Activated naive CD4-positive, alpha-beta T cell treated with anti-CD3 and anti-CD28 coated beads, Interleukin-2, amount 10 ng/mL, durations not matched to agents 7 days and 5 days (primary cell): ENCODE results near the gene MARCHF5.

Experiments
- CTCF ChIA-PET: fragments of 350-600 bp; sonication (Branson Sonifier 250); formaldehyde crosslinking; loops from one replicate; lab custom pipeline; 2021; ENCODE audit warnings: antibody characterized with exemption; lab: Charles Lee
- DNase-seq: peaks from one replicate; pipeline ENCODE4 v3.0.0-alpha.2; 2020
- H3K27ac Mint-ChIP-seq: one replicate; pipeline ENCODE4 v1.8.0; 2021; ENCODE audit warnings: mild to moderate bottlenecking, moderate library complexity, mixed read lengths
- H3K27me3 Mint-ChIP-seq: one replicate; pipeline ENCODE4 v1.8.0; 2021; ENCODE audit warnings: mild to moderate bottlenecking, mixed read lengths
- H3K36me3 Mint-ChIP-seq: one replicate; pipeline ENCODE4 v1.8.0; 2021; ENCODE audit warnings: mixed read lengths
- H3K4me1 Mint-ChIP-seq: one replicate; pipeline ENCODE4 v1.8.0; 2021; ENCODE audit warnings: mixed read lengths
- H3K4me3 Mint-ChIP-seq: one replicate; pipeline ENCODE4 v1.8.0; 2021; ENCODE audit warnings: mild to moderate bottlenecking, moderate library complexity, mixed read lengths
- H3K9me3 Mint-ChIP-seq: one replicate; pipeline ENCODE4 v1.8.0; 2021; ENCODE audit warnings: mixed read lengths

The MARCHF5 gene

GRCh38 chr10:92284112-92284704 lies 6.8 kb upstream of the MARCHF5 start:
- Mint-ChIP-seq H3K9me3 (no peaks in the 10 kb centered on the region), H3K4me1 (peaks cover 22% of the 10 kb centered on the region), H3K36me3 (peaks cover 2% of the 10 kb centered on the region), H3K4me3 (no peak overlapping the region), H3K27me3 (no peaks in the 10 kb centered on the region), H3K27ac (peak overlapping the region; percentile 70)
- DNase-seq, result no peak
- CTCF ChIA-PET, result no interaction called here

GRCh38 chr10:92290076-92290836 lies 711 bp upstream of the MARCHF5 start:
- Mint-ChIP-seq H3K4me1 (peaks cover 34% of the 10 kb centered on the region), H3K36me3 (peaks cover 14% of the 10 kb centered on the region), H3K4me3 (peak overlapping the region; percentile 95), H3K9me3 (no peaks in the 10 kb centered on the region), H3K27me3 (peaks cover 4% of the 10 kb centered on the region), H3K27ac (peak overlapping the region; percentile 74)
- CTCF ChIA-PET, result interaction anchor here (0.7 to 5.9 kb wide), 5 partner anchors 9 to 710 kb away, joined by 3 to 44 read pairs (median 5); no protein-coding TSS in a partner anchor
- DNase-seq, result no peak

- DNase-seq, result no peak
- Mint-ChIP-seq H3K4me1 (peaks cover 30% of the 10 kb centered on the region), H3K36me3 (peaks cover 17% of the 10 kb centered on the region)
Observed at GRCh38 chr10:92291616-92291865, 574 bp downstream of the MARCHF5 start.

GRCh38 chr10:92291921-92292845 lies 1.2 kb downstream of the MARCHF5 start:
- Mint-ChIP-seq H3K27me3 (peaks cover 4% of the 10 kb centered on the region), H3K27ac (peak overlapping the region; percentile 83), H3K9me3 (no peaks in the 10 kb centered on the region), H3K4me1 (peaks cover 30% of the 10 kb centered on the region), H3K4me3 (peak overlapping the region; percentile 95), H3K36me3 (peaks cover 20% of the 10 kb centered on the region)
- CTCF ChIA-PET, result interaction anchor here (1.0 to 5.9 kb wide), 3 partner anchors 9 to 204 kb away, joined by 4 to 44 read pairs (median 4); no protein-coding TSS in a partner anchor
- DNase-seq, result peak; percentile 73

More at GRCh38 chr10:92291616-92291865, 574 bp downstream of the MARCHF5 start:
- Mint-ChIP-seq H3K27ac (peak overlapping the region; percentile 83), H3K9me3 (no peaks in the 10 kb centered on the region), H3K27me3 (peaks cover 4% of the 10 kb centered on the region), H3K4me3 (peak overlapping the region; percentile 95)
- CTCF ChIA-PET, result interaction anchor here (0.8 to 5.9 kb wide), 5 partner anchors 9 to 299 kb away, joined by 3 to 44 read pairs (median 4); no protein-coding TSS in a partner anchor

- H3K36me3 Mint-ChIP-seq, result peaks cover 21% of the 10 kb centered on the region
- H3K27me3 Mint-ChIP-seq, result no peaks in the 10 kb centered on the region
- DNase-seq, result no peak
- no peak overlapping the region for H3K27ac Mint-ChIP-seq
- CTCF ChIA-PET, result interaction anchor here (1.1 kb wide), 1 partner anchor 8 kb away, joined by 5 read pairs; no protein-coding TSS in a partner anchor
- H3K4me3 Mint-ChIP-seq, result no peak overlapping the region
- peaks cover 21% of the 10 kb centered on the region for H3K4me1 Mint-ChIP-seq
- H3K9me3 Mint-ChIP-seq, result no peaks in the 10 kb centered on the region
Observed at GRCh38 chr10:92298487-92298886, 7.5 kb downstream of the MARCHF5 start.

GRCh38 chr10:92303096-92303495 lies 12.1 kb downstream of the MARCHF5 start:
- peaks cover 17% of the 10 kb centered on the region for H3K4me1 Mint-ChIP-seq
- CTCF ChIA-PET, result interaction anchor here (0.6 kb wide), 1 partner anchor 348 kb away, joined by 3 read pairs; no protein-coding TSS in a partner anchor

GRCh38 chr10:92304061-92304460 lies 13.1 kb downstream of the MARCHF5 start:
- CTCF ChIA-PET, result interaction anchor here (1.2 kb wide), 1 partner anchor 13 kb away, joined by 5 read pairs; the partner anchor contains the start of genes CPEB3 and MARCHF5
- H3K4me1 Mint-ChIP-seq, result peaks cover 17% of the 10 kb centered on the region
- no peak overlapping the region for H3K27ac Mint-ChIP-seq

More at GRCh38 chr10:92303096-92303495, 12.1 kb downstream of the MARCHF5 start:
- Mint-ChIP-seq H3K27me3 (no peaks in the 10 kb centered on the region), H3K36me3 (peaks cover 9% of the 10 kb centered on the region), H3K4me3 (no peak overlapping the region), H3K9me3 (no peaks in the 10 kb centered on the region), H3K27ac (no peak overlapping the region)
- DNase-seq, result no peak

GRCh38 chr10:92305133-92306072 lies 14.4 kb downstream of the MARCHF5 start:
- Mint-ChIP-seq H3K4me1 (peaks cover 16% of the 10 kb centered on the region), H3K36me3 (peaks cover 5% of the 10 kb centered on the region), H3K27me3 (no peaks in the 10 kb centered on the region), H3K27ac (no peak overlapping the region), H3K9me3 (no peaks in the 10 kb centered on the region), H3K4me3 (no peak overlapping the region)
- CTCF ChIA-PET, result interaction anchor here (0.7 to 1.2 kb wide), 2 partner anchors 14 to 101 kb away, joined by 3 to 5 read pairs; partner anchors contain the start of genes CPEB3 and MARCHF5
- no peak for DNase-seq

More at GRCh38 chr10:92304061-92304460, 13.1 kb downstream of the MARCHF5 start:
- no peak overlapping the region for H3K4me3 Mint-ChIP-seq
- H3K27me3 Mint-ChIP-seq, result no peaks in the 10 kb centered on the region
- H3K36me3 Mint-ChIP-seq, result peaks cover 7% of the 10 kb centered on the region
- no peaks in the 10 kb centered on the region for H3K9me3 Mint-ChIP-seq
- DNase-seq, result no peak

GRCh38 chr10:92309272-92309671 lies 18.3 kb downstream of the MARCHF5 start:
- H3K4me3 Mint-ChIP-seq, result no peak overlapping the region
- CTCF ChIA-PET, result no interaction called here
- peaks cover 25% of the 10 kb centered on the region for H3K36me3 Mint-ChIP-seq
- no peak overlapping the region for H3K27ac Mint-ChIP-seq
- no peak for DNase-seq
- H3K27me3 Mint-ChIP-seq, result no peaks in the 10 kb centered on the region
- H3K4me1 Mint-ChIP-seq, result no peaks in the 10 kb centered on the region
- H3K9me3 Mint-ChIP-seq, result no peaks in the 10 kb centered on the region

GRCh38 chr10:92313750-92314149 lies 22.8 kb downstream of the MARCHF5 start:
- Mint-ChIP-seq H3K27me3 (no peaks in the 10 kb centered on the region), H3K36me3 (peaks cover 37% of the 10 kb centered on the region), H3K9me3 (no peaks in the 10 kb centered on the region), H3K4me3 (no peak overlapping the region), H3K4me1 (no peaks in the 10 kb centered on the region), H3K27ac (no peak overlapping the region)
- no peak for DNase-seq
- CTCF ChIA-PET, result no interaction called here

GRCh38 chr10:92316610-92317009 lies 25.6 kb downstream of the MARCHF5 start:
- H3K9me3 Mint-ChIP-seq, result peaks cover 2% of the 10 kb centered on the region
- CTCF ChIA-PET, result no interaction called here
- no peak overlapping the region for H3K27ac Mint-ChIP-seq
- peaks cover 39% of the 10 kb centered on the region for H3K36me3 Mint-ChIP-seq
- H3K27me3 Mint-ChIP-seq, result no peaks in the 10 kb centered on the region
- H3K4me3 Mint-ChIP-seq, result no peak overlapping the region
- H3K4me1 Mint-ChIP-seq, result no peaks in the 10 kb centered on the region
- DNase-seq, result no peak

GRCh38 chr10:92323079-92323478 lies 32.1 kb downstream of the MARCHF5 start:
- H3K4me1 Mint-ChIP-seq, result peaks cover 2% of the 10 kb centered on the region
- H3K27ac Mint-ChIP-seq, result no peak overlapping the region
- H3K9me3 Mint-ChIP-seq, result peaks cover 2% of the 10 kb centered on the region
- H3K36me3 Mint-ChIP-seq, result peaks cover 18% of the 10 kb centered on the region
- no peaks in the 10 kb centered on the region for H3K27me3 Mint-ChIP-seq
- CTCF ChIA-PET, result no interaction called here
- no peak for DNase-seq
- H3K4me3 Mint-ChIP-seq, result no peak overlapping the region
